Spleen (tissue), 7 donors: ENCODE results near the gene KCNMB1.

Experiments
- CTCF ChIP-seq, 11 experiments: fragments of 200-600 bp in 7 of 11; fragments of 450-650 bp in 4 of 11; sonication (generic) in 4 of 11; IDR thresholded peaks in 8 of 11; conservative IDR thresholded peaks in 3 of 11; 1 replicate in 7 of 11; 2 replicates in 4 of 11; pipeline versions ENCODE4 v1.4.0 to v1.8.0; 2016 to 2021; ENCODE audit warnings: antibody characterized with exemption in 11 of 11, inconsistent platforms in 4 of 11, mild to moderate bottlenecking in 1 of 11
- POLR2AphosphoS5 ChIP-seq, 3 donors: sonication (generic); formaldehyde crosslinking; IDR thresholded peaks; one replicate each; pipeline ENCODE4 v1.5.1; 2017; ENCODE audit warnings: antibody characterized with exemption in 3 of 3
- donor health status: DM: no; HTN: no; CAD: no; lungs with moderate emphysema.
- donor health status: DM: no; HTN: no; CAD: no.
- donor health status: DM: no; HTN: no; CAD: no.

DNA sequence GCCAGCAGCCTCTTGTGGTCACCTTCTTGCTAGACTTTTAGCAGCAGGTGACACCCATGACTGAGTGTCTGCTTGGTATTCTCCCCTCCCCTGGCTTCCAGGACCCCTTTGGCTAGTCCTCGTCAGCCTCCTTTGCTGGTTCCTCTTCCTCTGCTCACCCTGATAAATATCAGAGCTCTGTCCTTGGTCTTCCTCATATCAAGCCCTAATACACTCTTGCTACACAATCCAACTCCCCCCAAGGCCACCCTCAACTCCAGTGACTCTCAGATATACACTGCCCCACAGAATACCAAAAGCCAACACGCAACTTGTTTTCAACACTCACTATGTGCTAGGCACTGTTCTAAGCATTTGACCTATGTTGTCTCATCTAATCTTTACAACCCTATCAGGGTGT, 61.3 kb downstream of the KCNMB1 start:
- TF ChIP-seq CTCF (IDR thresholded peaks at IDR 0.05 in 8 of 11, conservative IDR thresholded peaks at IDR 0.05 in 3 of 11) (no peak), POLR2AphosphoS5 (IDR thresholded peaks at IDR 0.05) (no peak)
